Measurements from ENCODE around the gene RGP1.

Gene RGP1

DNA sequence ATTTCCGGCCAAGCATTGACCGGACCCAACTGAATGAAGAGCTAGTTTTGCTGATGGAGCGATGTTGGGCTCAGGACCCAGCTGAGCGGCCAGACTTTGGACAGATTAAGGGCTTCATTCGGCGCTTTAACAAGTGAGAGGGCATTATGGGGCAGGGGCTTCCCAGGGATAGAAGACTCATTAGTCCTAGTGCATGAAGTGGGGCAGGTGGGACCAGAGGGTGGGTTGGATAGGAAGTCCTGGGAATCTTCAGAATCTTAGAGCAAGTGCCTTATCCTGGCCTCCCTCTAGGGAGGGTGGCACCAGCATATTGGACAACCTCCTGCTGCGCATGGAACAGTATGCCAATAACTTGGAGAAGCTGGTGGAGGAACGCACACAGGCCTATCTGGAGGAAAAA, 57.0 kb downstream of the RGP1 start:
- TF ChIP-seq YY1 (IDR thresholded peaks at IDR 0.05; ENCODE audit: insufficient read depth, insufficient read length) (no peak), ZNF274 (IDR thresholded peaks at IDR 0.05; ENCODE audit: low read depth, low read length) (no peak), SUZ12 (IDR thresholded peaks at IDR 0.05; ENCODE audit: extremely low read depth, insufficient read depth, insufficient read length) (no peak)
- Histone ChIP-seq H3K4me3 (ENCODE audit: insufficient read length, low read depth) (no peak overlapping the region), H3K36me3 (ENCODE audit: insufficient read depth, insufficient read length, low read length) (peaks cover 61% of the 10 kb centered on the region), H3K9me3 (ENCODE audit: insufficient read depth, low read length) (no peaks in the 10 kb centered on the region), H3K9ac (ENCODE audit: insufficient read length, low read depth) (no peak overlapping the region), H3K4me1 (ENCODE audit: insufficient read depth, insufficient read length) (no peaks in the 10 kb centered on the region), H3K27me3 (ENCODE audit: insufficient read depth, insufficient read length) (no peaks in the 10 kb centered on the region)
- no peak for DNase-seq (ENCODE audit: low read depth, low spot score)
